Measurements from ENCODE around the gene KL. TPM values are rescaled to one million over a fixed set of nuclear protein-coding genes. Genes with fewer than 3 reads are reported as not detected.
A peak's percentile ranks its signal among the peaks of the same experiment; 100 is the strongest.

Gene KL
- total and polyA plus RNA-seq, 5 experiments from 2014 or later, result 0.25 to 0.29 TPM; not detected in 3

- POLR2A ChIA-PET, result no interaction called here
- H3K36me3 Mint-ChIP-seq, result peaks cover 0 to 33% (median 15%) of the 10 kb centered on the region in 3 donors
- H3K4me3 Mint-ChIP-seq, result no peak overlapping the region
- DNase-seq (no peak), ATAC-seq (no peak)
- H3K27me3 Mint-ChIP-seq, result peaks cover 26 to 55% (median 34%) of the 10 kb centered on the region in 5 donors
- H3K9me3 Mint-ChIP-seq, result peaks cover 12 to 33% (median 25%) of the 10 kb centered on the region in 9 donors
- no peak overlapping the region for H3K27ac Mint-ChIP-seq
- no peaks in the 10 kb centered on the region for H3K4me1 Mint-ChIP-seq
Measured at GRCh38 chr13:33007950-33008349, 8.3 kb upstream of the KL start.

DNA sequence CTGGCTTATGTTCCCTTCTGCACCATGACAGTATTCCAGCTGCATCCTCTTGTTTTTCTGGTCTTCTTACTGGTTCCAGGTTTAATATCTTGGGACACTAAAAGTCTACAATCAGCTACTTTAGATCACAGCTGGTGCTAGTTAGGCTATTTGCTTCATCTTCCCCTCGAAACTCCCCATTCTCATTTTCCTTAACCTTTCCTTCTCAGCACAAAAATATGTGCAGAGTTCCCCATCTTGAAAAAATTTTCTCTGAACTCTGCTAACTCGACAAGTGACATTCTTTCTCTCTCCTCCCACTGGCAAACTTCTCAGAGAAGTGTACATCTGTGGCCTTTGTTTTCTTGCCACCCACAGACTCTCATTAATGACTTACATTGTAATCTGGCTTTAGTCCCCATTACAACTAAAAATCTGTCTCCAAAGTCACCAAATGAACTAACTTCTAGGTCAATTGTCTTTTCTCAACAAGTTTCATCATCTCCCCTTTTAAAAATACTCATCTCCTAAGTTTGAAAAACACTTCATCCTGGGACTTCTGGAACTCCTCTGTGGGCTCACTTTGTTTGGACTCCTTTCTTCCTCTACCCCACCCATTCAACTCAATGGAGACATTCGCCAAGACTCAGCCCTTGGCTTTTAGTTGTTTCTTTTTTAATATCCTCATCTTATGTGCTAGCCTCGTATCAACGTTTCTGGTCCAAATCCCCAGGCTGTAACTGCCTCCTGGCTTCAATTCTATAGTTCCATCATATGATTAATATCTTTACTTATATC is 7.1 kb upstream of the KL start:
- no peak for DNase-seq
- POLR2A ChIA-PET, result no interaction called here
- no peak overlapping the region for H3K27ac Mint-ChIP-seq
- no peak overlapping the region for H3K4me3 Mint-ChIP-seq
- peaks cover 0 to 35% (median 15%) of the 10 kb centered on the region in 3 donors for H3K36me3 Mint-ChIP-seq
- no peak for ATAC-seq
- H3K27me3 Mint-ChIP-seq, result peaks cover 34 to 66% (median 43%) of the 10 kb centered on the region in 5 donors
- H3K9me3 Mint-ChIP-seq, result peaks cover 12 to 33% (median 25%) of the 10 kb centered on the region in 9 donors
- H3K4me1 Mint-ChIP-seq, result no peaks in the 10 kb centered on the region

DNA sequence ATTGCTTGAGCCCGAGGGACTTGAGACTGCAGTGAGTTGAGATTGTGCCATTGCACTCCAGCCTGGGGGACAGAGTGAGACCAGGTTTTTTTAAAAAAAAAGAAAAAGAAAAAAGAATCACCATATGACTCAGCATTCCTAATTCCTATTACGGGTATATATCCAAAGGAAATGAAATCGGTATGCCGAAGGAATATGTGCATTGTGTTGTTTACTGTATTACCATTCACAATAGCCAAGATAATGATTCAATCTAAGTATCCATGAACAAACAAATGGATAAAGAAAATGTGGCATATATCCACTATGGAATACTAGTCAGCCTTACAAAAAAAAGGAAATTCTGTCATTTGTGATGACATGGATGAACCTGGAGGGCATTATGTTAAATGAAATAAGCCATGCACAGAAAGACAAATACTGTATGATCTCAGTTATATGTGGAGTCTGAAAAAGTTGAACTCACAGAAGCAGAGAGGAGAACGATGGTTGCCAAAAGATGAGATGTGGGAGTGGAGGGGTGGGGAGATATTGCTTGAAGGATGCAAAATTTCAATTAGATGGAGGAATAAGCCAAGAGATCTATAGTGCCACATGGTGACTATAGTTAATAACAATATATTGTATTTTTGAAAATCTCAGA is 4.3 kb upstream of the KL start:
- DNase-seq (no peak), ATAC-seq (no peak)
- Mint-ChIP-seq H3K4me1 (peaks cover 3 to 13% (median 8%) of the 10 kb centered on the region in 4 donors), H3K27ac (no peak overlapping the region), H3K27me3 (peaks cover 44 to 83% (median 59%) of the 10 kb centered on the region in 5 donors), H3K36me3 (peaks cover 0 to 35% (median 15%) of the 10 kb centered on the region in 3 donors), H3K9me3 (peaks cover 12 to 33% (median 25%) of the 10 kb centered on the region in 9 donors), H3K4me3 (no peak overlapping the region)
- POLR2A ChIA-PET, result no interaction called here

- Mint-ChIP-seq H3K27me3 (peaks cover 49 to 81% (median 66%) of the 10 kb centered on the region in 5 donors), H3K27ac (no peak overlapping the region), H3K36me3 (peaks cover 0 to 16% (median 3%) of the 10 kb centered on the region in 3 donors), H3K4me1 (peaks cover 7 to 21% (median 14%) of the 10 kb centered on the region in 4 donors), H3K9me3 (peaks cover 0 to 12% (median 5%) of the 10 kb centered on the region in 9 donors), H3K4me3 (peak overlapping the region in 2 of 10 donors; percentile 64 to 75)
- POLR2A ChIA-PET, result no interaction called here
- ATAC-seq (no peak), DNase-seq (no peak)
Measured at GRCh38 chr13:33014291-33014690, 1.9 kb upstream of the KL start.

GRCh38 chr13:33015241-33015668 is 968 bp upstream of the KL start:
- Mint-ChIP-seq H3K9me3 (peaks cover 0 to 5% (median 0%) of the 10 kb centered on the region in 9 donors), H3K4me3 (peak overlapping the region; percentile 62 to 88 (median 78)), H3K27ac (peak overlapping the region in 1 of 10 donors; percentile 59), H3K27me3 (peaks cover 50 to 81% (median 68%) of the 10 kb centered on the region in 5 donors), H3K36me3 (peaks cover 0 to 9% (median 3%) of the 10 kb centered on the region in 3 donors), H3K4me1 (peaks cover 7 to 21% (median 14%) of the 10 kb centered on the region in 4 donors)
- ATAC-seq, result no peak
- POLR2A ChIA-PET, result no interaction called here
- DNase-seq, result no peak

- peaks cover 53 to 81% (median 68%) of the 10 kb centered on the region in 5 donors for H3K27me3 Mint-ChIP-seq
- peak in 2 of 10 donors; percentile 4 to 7 for DNase-seq
- H3K36me3 Mint-ChIP-seq, result peaks cover 0 to 5% (median 3%) of the 10 kb centered on the region in 3 donors
- ATAC-seq, result peak; percentile 20 to 24
- H3K27ac Mint-ChIP-seq, result no peak overlapping the region
- H3K4me1 Mint-ChIP-seq, result peaks cover 8 to 21% (median 14%) of the 10 kb centered on the region in 4 donors
- peak overlapping the region; percentile 62 to 88 (median 78) for H3K4me3 Mint-ChIP-seq
- peaks cover 0 to 3% (median 0%) of the 10 kb centered on the region in 9 donors for H3K9me3 Mint-ChIP-seq
- POLR2A ChIA-PET, result no interaction called here
Measured at GRCh38 chr13:33015791-33016323, 366 bp upstream of the KL start.

DNA sequence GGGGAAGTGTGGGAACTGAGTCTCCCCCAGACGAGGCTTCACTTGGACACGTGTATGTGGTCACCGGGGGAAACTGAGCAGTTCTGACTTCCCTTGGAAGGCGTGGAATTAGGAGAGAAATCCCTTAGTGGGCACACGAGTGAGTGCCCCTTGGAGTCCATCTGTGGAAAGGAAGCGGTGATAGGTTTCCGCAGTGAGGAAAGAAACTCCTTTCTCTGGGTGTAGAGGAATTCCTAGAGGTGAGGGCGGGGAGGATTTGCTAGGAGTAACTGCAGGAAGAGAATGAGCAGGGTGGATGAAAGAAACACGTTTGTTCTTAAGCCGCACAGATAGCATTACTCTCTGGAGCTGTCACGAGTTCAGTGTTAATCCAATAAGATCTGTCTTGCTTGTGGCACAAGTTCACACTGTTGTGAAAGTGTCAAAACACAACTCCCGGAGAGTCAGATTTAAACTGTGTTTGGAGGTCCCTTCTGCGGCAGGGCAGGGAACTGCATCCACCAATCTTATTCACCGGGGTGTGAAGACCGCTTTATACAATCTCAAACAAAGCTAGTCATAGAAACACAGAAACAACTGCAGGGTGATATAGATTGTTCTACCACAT is 1.2 kb downstream of the KL start:
- peak overlapping the region in 2 of 10 donors; percentile 38 to 50 for H3K27ac Mint-ChIP-seq
- POLR2A ChIA-PET, result interaction anchor here (1.4 kb wide), 1 partner anchor 430 kb away, joined by 5 read pairs; no protein-coding TSS in a partner anchor
- DNase-seq (peak in 4 of 10 donors; percentile 21 to 40 (median 28)), ATAC-seq (peak; percentile 68 to 78)
- H3K27me3 Mint-ChIP-seq, result peaks cover 51 to 77% (median 61%) of the 10 kb centered on the region in 5 donors
- peaks cover 10 to 21% (median 14%) of the 10 kb centered on the region in 4 donors for H3K4me1 Mint-ChIP-seq
- H3K36me3 Mint-ChIP-seq, result peaks cover 0 to 3% (median 0%) of the 10 kb centered on the region in 3 donors
- no peaks in the 10 kb centered on the region for H3K9me3 Mint-ChIP-seq
- H3K4me3 Mint-ChIP-seq, result peak overlapping the region; percentile 60 to 87 (median 78)

DNA sequence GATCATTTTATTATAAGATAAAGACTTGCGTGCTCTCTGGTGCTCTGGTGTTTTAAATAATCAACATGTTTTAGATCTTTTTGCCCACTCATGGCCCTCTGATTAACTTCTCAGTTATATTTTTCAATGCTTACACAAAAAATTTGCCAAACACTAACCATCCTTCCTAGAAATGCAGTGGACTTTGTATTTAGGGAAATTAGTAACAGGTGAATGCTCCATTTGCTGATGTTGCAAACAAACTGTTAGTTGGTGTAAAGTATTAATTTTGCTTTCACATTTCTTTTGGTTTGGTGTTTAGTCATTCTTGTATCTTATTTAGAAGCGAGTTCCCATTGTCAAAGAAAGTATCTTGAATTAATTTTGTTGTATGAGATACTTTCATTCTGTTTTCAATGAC is 2.7 kb downstream of the KL start:
- POLR2A ChIA-PET, result no interaction called here

DNA sequence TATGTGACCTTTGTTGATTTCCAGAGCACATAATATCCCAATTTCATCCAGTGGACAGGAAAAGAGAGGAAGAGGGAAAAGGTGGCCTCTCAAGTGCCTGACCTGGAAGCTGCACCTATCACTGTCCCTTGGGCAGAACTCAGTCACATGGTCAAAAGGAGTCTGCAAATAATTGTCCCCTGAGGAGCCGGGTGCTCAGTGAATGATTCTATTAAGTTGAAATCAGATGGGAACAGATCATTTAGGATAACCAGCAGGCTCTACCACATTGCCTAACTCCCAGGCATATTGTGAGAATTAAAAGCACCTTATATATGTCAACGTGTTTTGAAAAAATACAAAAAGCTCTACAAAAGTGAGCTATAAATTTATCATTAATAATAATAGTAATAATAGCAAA is 6.8 kb downstream of the KL start:
- POLR2A ChIA-PET, result no interaction called here
- H3K27ac Mint-ChIP-seq, result no peak overlapping the region
- ATAC-seq (no peak), DNase-seq (no peak)
- H3K9me3 Mint-ChIP-seq, result no peaks in the 10 kb centered on the region
- H3K27me3 Mint-ChIP-seq, result peaks cover 38 to 71% (median 40%) of the 10 kb centered on the region in 5 donors
- peaks cover 0 to 2% (median 0%) of the 10 kb centered on the region in 4 donors for H3K4me1 Mint-ChIP-seq
- H3K4me3 Mint-ChIP-seq, result no peak overlapping the region
- H3K36me3 Mint-ChIP-seq, result no peaks in the 10 kb centered on the region

More for the DNA sequence above, 2.7 kb downstream of the KL start:
- Mint-ChIP-seq H3K27me3 (peaks cover 42 to 70% (median 57%) of the 10 kb centered on the region in 5 donors), H3K36me3 (no peaks in the 10 kb centered on the region), H3K4me1 (peaks cover 10 to 21% (median 14%) of the 10 kb centered on the region in 4 donors), H3K4me3 (no peak overlapping the region), H3K27ac (peak overlapping the region in 1 of 10 donors; percentile 32), H3K9me3 (no peaks in the 10 kb centered on the region)
- ATAC-seq, result no peak
- DNase-seq, result no peak

- H3K27me3 Mint-ChIP-seq, result peaks cover 26 to 62% (median 30%) of the 10 kb centered on the region in 5 donors
- POLR2A ChIA-PET, result no interaction called here
- no peak for ATAC-seq
- no peak overlapping the region for H3K27ac Mint-ChIP-seq
- H3K4me1 Mint-ChIP-seq, result peaks cover 0 to 2% (median 0%) of the 10 kb centered on the region in 4 donors
- H3K9me3 Mint-ChIP-seq, result no peaks in the 10 kb centered on the region
- no peaks in the 10 kb centered on the region for H3K36me3 Mint-ChIP-seq
- no peak overlapping the region for H3K4me3 Mint-ChIP-seq
- DNase-seq, result no peak
Measured at GRCh38 chr13:33025220-33025744, 9.1 kb downstream of the KL start.

DNA sequence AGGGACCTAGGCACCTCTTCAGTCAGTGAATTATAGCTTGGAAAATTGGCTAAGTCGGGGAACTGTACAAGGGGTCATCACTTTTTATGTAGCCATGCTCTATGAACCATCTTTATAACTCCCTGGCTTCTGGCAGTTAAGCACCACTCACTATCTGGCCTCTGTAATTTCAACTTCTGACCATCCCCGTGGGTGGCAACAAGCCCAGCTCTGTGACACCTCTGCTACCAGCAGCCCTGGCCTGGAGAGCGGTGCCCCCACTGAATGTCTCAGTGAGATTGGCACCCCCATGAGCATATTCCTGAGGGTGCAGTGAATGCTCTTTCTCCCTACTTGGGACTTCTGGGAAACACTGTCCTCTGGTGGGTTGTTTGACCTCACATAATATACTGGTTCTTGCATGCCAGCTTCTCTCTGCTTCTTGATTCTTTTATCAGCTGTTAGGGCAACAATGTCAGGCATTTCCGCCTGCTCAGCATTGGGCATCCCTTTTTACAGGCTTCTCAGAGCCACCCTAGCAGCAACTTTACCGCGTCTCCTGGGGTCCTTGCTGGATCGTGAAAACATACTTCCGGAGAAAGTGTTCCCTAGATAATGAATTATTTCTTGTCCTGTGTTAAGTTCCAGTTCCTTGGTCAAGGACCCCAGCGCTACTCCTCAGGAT is 10.4 kb downstream of the KL start:
- peaks cover 0 to 2% (median 0%) of the 10 kb centered on the region in 9 donors for H3K9me3 Mint-ChIP-seq
- DNase-seq (no peak), ATAC-seq (no peak)
- H3K27me3 Mint-ChIP-seq, result peaks cover 18 to 62% (median 24%) of the 10 kb centered on the region in 5 donors
- H3K4me1 Mint-ChIP-seq, result no peaks in the 10 kb centered on the region
- H3K27ac Mint-ChIP-seq, result no peak overlapping the region
- H3K36me3 Mint-ChIP-seq, result no peaks in the 10 kb centered on the region
- H3K4me3 Mint-ChIP-seq, result no peak overlapping the region
- POLR2A ChIA-PET, result no interaction called here

DNA sequence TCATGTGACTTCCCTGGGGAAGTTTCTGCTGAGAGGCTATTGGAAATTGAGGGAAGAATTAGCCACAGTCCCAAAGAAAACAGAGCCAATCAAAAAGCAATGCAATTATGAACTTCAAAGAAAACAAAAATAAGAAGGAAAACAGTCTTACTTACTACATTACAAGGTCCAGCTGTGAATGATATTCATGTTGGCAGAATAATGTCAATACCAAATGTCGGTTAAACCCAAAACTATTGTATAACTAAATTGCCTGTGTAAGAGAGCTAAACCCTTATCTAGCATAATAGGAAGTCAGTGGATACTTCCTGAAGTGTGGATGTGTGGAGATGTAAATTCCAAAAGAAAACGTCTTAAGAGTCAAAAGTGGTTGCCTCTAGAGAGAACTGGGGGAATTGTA is 12.4 kb downstream of the KL start:
- Mint-ChIP-seq H3K9me3 (peaks cover 0 to 17% (median 6%) of the 10 kb centered on the region in 9 donors), H3K4me3 (no peak overlapping the region), H3K27ac (no peak overlapping the region), H3K27me3 (peaks cover 17 to 67% (median 21%) of the 10 kb centered on the region in 5 donors), H3K36me3 (peaks cover 0 to 14% (median 0%) of the 10 kb centered on the region in 3 donors), H3K4me1 (peaks cover 3 to 11% (median 6%) of the 10 kb centered on the region in 4 donors)
- ATAC-seq (no peak), DNase-seq (no peak)
- POLR2A ChIA-PET, result no interaction called here
